ENCODE data around the gene C19orf81. TPM values are rescaled to one million over a fixed set of nuclear protein-coding genes. Genes with fewer than 3 reads are reported as not detected.

The C19orf81 gene
- total RNA-seq, 1 experiment from 2014 or later: 14.5 TPM

- intact Hi-C loops (cut with micrococcal nuclease): loop anchor here (10.0 kb wide), 1 partner anchor 338 kb away; the partner anchor contains the start of gene NAPSA
- DNase-seq (ENCODE audit: low read depth, low spot score): no peak
- H3K9me2 ChIP-seq (ENCODE audit: insufficient read depth): no peaks in the 10 kb centered on the region
Measured at GRCh38 chr19:50702871-50703829, 53.9 kb downstream of the C19orf81 start.

More at GRCh38 chr19:50702871-50703829, 53.9 kb downstream of the C19orf81 start:
- Histone ChIP-seq H3K9ac (ENCODE audit: low read length) (no peak overlapping the region), H3K36me3 (ENCODE audit: control insufficient read depth in 1 of 2, insufficient read depth in 2 of 2, low read length in 2 of 2) (no peaks in the 10 kb centered on the region), H3K79me2 (ENCODE audit: insufficient read depth, low read length) (no peaks in the 10 kb centered on the region), H3K4me2 (ENCODE audit: low read length) (no peak overlapping the region), H3K4me3 (replicated peaks in 1 of 2; ENCODE audit: low read depth in 1 of 2, low read length in 2 of 2) (no peak overlapping the region), H3K4me1 (ENCODE audit: control insufficient read depth in 1 of 2, insufficient read depth in 2 of 2, low read length in 2 of 2) (0 out of 4 replicates have a peak, but pooled peaks cover 0 to 2% of the 10 kb centered on the region in 2 experiments), H3K9me3 (ENCODE audit: control insufficient read depth in 1 of 2, insufficient read depth in 1 of 2, low read depth in 1 of 2, low read length in 2 of 2) (no peaks in the 10 kb centered on the region), H2AFZ (ENCODE audit: low read depth, low read length, poor library complexity, severe bottlenecking) (no peak overlapping the region), H3K27ac (ENCODE audit: low read depth, low read length) (no peak overlapping the region), H4K20me1 (ENCODE audit: insufficient read depth) (no peaks in the 10 kb centered on the region), H3K27me3 (ENCODE audit: insufficient read depth, low read length) (peaks cover 21% of the 10 kb centered on the region; the same call in 1 of the 2 replicates)
- ChIA-PET CTCF (interaction anchor here (0.6 to 5.0 kb wide), 17 partner anchors 13 to 393 kb away, joined by 3 to 46 read pairs (median 5); partner anchors contain the start of gene KLK8), RAD21 (ENCODE audit: low non-redundant PET in 1 of 2, low total read pairs in 2 of 2, uncharacterized antibody in 2 of 2, unreplicated experiment in 2 of 2) (interaction anchor here (0.6 to 1.2 kb wide), 6 partner anchors 22 to 480 kb away, joined by 3 to 9 read pairs (median 3); no protein-coding TSS in a partner anchor), POLR2A (interaction anchor here (0.8 kb wide), 1 partner anchor 218 kb away, joined by 3 read pairs; no protein-coding TSS in a partner anchor)
- TF ChIP-seq EZH2 (IDR thresholded peaks at IDR 0.05): no peak
- TF ChIP-seq ATF3 (IDR thresholded peaks at IDR 0.05): no peak
- TF ChIP-seq TCF7L2 (IDR thresholded peaks at IDR 0.05; ENCODE audit: borderline replicate concordance, extremely low read depth, insufficient read depth, insufficient read length): no peak
- TF ChIP-seq JUND (IDR thresholded peaks at IDR 0.05): no peak
- no peak for TF ChIP-seq ZNF274 (IDR thresholded peaks at IDR 0.05; ENCODE audit: low read depth, low read length)
- TF ChIP-seq ZBTB33 (IDR thresholded peaks at IDR 0.05; ENCODE audit: extremely low read depth, insufficient replicate concordance, low read length): no peak
- TF ChIP-seq FOSL1 (IDR thresholded peaks at IDR 0.05; ENCODE audit: low read depth): no peak
- TF ChIP-seq EGR1 (IDR thresholded peaks at IDR 0.05; ENCODE audit: low read depth): no peak
- TF ChIP-seq REST (IDR thresholded peaks at IDR 0.05; ENCODE audit: low read depth): no peak
- no peak for TF ChIP-seq POLR2A (IDR thresholded peaks at IDR 0.05; ENCODE audit: borderline replicate concordance, extremely low read depth, insufficient read depth, insufficient read length)
- TF ChIP-seq CBX3 (IDR thresholded peaks at IDR 0.05; ENCODE audit: low read depth): no peak
- TF ChIP-seq MAX (IDR thresholded peaks at IDR 0.05): no peak
- no peak for TF ChIP-seq ELF1 (IDR thresholded peaks at IDR 0.05; ENCODE audit: borderline replicate concordance, low read depth)
- ATAC-seq: no peak
- no TSS peak for BruUV-seq (replicated peaks)

Measured in HCT116 (cell line).